ENCODE results near the gene TNK1.

The TNK1 gene

DNA sequence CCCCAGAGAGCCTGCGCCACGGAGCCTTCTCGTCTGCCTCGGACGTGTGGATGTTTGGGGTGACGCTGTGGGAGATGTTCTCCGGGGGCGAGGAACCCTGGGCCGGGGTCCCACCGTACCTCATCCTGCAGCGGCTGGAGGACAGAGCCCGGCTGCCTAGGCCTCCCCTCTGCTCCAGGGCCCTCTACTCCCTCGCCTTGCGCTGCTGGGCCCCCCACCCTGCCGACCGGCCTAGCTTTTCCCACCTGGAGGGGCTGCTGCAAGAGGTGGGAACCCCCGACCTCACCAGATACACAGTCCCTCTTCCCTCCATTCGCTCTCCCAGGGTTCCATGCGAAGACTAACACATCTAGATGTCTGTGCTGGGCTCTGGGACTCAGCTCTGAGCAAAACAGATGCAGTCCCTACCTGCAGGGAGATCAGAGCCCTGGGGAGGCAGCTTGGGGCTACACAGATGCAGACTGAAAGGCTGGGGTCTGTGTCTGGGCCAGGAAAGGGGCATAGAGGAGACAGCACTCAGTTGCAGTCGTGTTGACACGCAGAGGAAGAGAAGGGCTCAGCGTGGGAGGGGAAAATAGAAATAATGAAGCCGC, 3.7 kb downstream of the TNK1 start:
- H3K27me3 ChIP-seq (ENCODE audit: insufficient read depth, low read length), result peaks cover 45% of the 10 kb centered on the region
- H3K4me3 ChIP-seq (ENCODE audit: low read length), result no peak overlapping the region
- H3K9me3 ChIP-seq (ENCODE audit: low read length), result peaks cover 15% of the 10 kb centered on the region

DNA sequence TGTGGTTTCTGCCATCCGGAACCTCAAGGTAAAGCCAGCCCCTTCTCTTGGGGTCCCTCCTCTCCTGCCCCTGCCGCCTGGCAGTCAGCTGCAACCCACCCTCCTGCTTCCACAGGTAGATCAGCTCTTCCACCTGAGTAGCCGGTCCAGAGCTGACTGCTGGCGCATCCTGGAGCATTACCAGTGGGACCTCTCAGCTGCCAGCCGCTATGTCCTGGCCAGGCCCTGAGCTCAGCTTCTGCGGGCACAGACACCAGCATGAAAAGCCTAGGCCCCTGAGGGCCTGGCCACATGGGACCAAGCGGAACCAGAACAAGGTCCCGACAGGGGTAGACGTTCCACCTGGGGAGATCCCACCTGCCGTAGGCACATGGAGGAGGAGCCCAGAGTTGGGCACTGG, 8.0 kb downstream of the TNK1 start:
- Histone ChIP-seq H3K36me3 (ENCODE audit: insufficient read depth, low read length) (peaks cover 36% of the 10 kb centered on the region), H3K4me1 (ENCODE audit: insufficient read depth, low read length) (peaks cover 2% of the 10 kb centered on the region), H3K9me3 (ENCODE audit: low read length) (no peaks in the 10 kb centered on the region), H2AFZ (ENCODE audit: low read depth, low read length) (no peak overlapping the region), H3K27me3 (ENCODE audit: insufficient read depth, low read length) (peaks cover 5% of the 10 kb centered on the region), H3K4me3 (ENCODE audit: low read length) (no peak overlapping the region)

More for the DNA sequence above, 3.7 kb downstream of the TNK1 start:
- no peaks in the 10 kb centered on the region for H3K4me1 ChIP-seq (ENCODE audit: insufficient read depth, low read length)
- peaks cover 11% of the 10 kb centered on the region for H3K36me3 ChIP-seq (ENCODE audit: insufficient read depth, low read length)
- no peak overlapping the region for H2AFZ ChIP-seq (ENCODE audit: low read depth, low read length)

DNA sequence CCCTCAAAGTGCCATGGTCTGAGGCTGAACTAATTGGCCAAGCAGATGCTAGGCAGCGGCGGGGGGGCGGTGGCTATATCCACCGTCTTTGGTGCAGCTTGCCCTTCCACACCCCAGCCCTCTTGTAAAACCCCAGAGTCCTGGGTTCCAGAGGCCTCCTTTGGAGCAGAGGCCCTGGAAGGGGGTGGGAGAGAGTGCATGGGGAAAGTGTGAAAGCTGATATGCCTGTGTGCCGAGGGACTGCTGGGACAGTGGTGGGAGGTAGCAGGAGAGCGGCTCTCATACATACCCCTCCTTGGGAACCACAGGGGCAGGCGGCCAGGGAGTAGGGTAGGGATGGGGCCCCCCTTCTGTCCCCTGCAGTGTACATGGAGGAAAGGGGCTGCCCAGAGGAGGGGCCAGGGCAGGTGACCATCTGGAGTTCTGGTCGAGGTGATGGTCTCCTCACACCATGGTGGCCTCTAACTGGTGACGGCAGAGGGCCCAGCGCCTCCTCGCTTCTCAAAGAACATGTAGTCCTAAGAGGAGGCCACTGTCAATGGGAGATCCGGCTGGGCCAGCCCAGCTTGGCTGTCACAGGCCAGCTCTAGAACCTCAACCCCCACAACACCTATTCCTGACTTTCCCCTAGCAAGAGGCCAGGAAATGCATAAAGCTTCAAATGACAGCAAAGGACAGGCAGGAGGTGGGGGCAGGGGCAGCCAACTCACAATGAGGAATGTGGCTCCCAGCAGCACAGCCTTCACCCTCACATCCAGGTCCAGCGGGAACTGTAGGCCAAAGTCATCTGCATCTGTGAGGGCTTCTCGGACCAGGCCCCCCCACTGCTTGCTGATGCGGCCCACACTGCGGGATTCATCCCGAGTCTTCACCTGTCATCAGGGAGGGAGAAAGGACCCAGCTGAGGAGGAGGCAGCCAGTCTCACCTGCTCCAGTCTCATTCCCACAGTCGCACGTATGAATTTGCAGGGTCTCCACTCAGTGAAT, 9.3 kb downstream of the TNK1 start:
- H3K9me3 ChIP-seq (ENCODE audit: low read length), result no peaks in the 10 kb centered on the region
- no peaks in the 10 kb centered on the region for H3K27me3 ChIP-seq (ENCODE audit: insufficient read depth, low read length)
- H2AFZ ChIP-seq (ENCODE audit: low read depth, low read length), result no peak overlapping the region
- H3K4me1 ChIP-seq (ENCODE audit: insufficient read depth, low read length), result peaks cover 11% of the 10 kb centered on the region
- peaks cover 36% of the 10 kb centered on the region for H3K36me3 ChIP-seq (ENCODE audit: insufficient read depth, low read length)
- H3K4me3 ChIP-seq (ENCODE audit: low read length), result no peak overlapping the region

DNA sequence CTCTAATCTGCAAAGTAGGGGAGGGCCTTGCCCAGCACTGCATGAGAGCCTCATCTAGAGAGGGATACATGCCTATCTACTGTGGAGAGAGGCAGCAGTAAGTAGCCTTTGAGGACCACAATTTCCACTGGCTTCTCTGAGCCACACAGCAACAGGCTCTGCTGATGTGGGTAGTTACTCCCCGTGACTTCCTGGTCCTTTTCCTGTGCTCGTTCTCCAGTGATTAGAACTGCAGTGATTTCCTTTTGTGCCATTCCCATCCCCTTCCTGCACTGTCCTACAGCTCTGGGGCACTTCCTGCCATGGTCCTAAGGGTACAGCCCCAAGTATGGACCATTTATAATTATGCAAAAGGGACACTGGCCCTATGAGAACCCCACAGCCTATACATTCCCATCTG, 10.4 kb downstream of the TNK1 start:
- no peak overlapping the region for H3K4me3 ChIP-seq (ENCODE audit: low read length)
- peaks cover 36% of the 10 kb centered on the region for H3K36me3 ChIP-seq (ENCODE audit: insufficient read depth, low read length)
- H3K9me3 ChIP-seq (ENCODE audit: low read length), result no peaks in the 10 kb centered on the region
- no peak overlapping the region for H2AFZ ChIP-seq (ENCODE audit: low read depth, low read length)
- peaks cover 11% of the 10 kb centered on the region for H3K4me1 ChIP-seq (ENCODE audit: insufficient read depth, low read length)
- H3K27me3 ChIP-seq (ENCODE audit: insufficient read depth, low read length), result no peaks in the 10 kb centered on the region

DNA sequence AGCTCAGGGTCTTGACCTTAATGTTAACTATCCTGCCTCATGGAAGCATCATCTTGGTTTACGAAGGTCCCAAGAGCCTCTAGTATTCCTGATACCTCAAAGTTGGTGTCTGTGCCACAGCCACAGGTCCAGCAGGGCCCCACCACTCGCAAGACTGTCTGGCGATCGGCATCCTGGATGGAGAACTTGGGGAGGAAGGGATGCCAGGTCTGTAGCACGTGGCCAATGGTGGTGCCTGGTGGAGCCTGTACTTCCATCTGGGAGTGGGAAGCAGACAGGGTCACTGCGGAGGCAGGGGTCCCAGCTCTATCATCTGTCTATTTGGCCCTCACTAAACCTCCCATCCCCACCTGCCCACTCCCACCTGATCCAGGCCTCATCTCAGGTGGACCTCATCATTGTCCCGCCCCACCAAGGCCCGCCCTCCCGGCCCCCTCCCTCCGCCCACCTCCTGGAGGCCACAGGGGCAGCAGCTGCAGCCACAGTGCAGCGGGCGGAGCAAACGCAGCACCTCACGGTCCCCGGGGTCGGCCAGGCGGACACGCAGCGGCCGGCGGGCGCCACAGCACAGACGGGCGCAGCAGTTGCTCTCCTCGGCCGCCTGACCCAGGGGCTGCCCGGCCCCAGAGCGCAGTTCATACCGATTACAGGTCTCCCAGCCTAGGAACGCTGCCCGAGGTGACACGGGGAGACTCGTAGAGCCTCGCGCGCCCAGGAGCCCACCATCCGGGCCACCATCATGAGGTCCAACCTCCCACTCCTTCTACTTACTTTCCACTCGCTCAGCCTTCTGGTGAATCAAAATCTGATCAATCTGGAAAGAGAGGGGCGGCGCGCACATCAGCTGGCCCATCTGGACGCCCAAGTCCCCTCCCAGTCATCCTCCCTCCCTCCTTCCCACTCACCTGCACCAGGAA, 12.1 kb downstream of the TNK1 start:
- Histone ChIP-seq H2AFZ (ENCODE audit: low read depth, low read length) (no peak overlapping the region), H3K4me3 (ENCODE audit: low read length) (peak overlapping the region; percentile 62), H3K9me3 (ENCODE audit: low read length) (no peaks in the 10 kb centered on the region), H3K36me3 (ENCODE audit: insufficient read depth, low read length) (peaks cover 36% of the 10 kb centered on the region), H3K27me3 (ENCODE audit: insufficient read depth, low read length) (no peaks in the 10 kb centered on the region), H3K4me1 (ENCODE audit: insufficient read depth, low read length) (peaks cover 11% of the 10 kb centered on the region)

DNA sequence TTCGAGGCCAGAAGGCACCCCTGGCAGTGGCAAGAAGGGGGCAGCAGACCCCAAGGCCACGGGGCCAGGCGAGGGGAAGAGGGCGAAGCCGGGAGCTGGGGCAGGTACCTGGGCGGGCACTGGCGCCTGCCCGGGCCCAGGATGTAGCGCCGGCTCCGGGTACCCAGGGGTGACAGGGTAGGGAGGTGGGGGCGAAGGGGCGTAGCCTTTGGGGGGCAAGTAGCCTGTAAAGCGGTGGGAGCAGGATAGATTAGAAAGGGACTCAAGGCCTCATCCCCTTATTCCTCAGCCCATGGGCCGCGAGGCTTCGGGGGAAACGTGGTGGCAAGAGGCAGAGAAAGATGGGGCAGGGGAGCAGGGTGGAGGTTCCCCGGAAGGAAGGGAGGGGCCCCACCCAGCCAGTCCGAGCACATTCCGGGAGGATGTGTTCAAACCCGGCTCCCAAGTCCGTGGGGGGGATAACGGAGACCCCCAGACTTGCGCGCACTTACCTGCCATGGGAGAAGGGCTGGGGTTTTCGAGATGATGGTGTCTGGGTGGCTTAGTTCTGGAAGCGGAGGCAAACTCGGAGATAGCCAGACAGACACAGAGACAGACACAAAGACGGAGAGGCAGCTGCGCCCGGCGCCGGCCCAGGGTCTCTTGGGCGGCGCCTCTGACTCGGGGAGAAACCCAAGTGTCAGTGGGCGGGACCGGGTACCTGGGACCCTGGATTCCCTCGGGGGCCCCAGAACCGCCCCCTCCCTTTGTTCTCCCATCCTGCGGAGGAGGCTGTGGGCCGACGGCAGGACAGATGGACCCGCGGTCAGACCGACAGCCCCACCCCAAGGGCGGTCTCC, 12.9 kb downstream of the TNK1 start:
- Histone ChIP-seq H3K4me3 (ENCODE audit: low read length) (peak overlapping the region; percentile 62), H3K27me3 (ENCODE audit: insufficient read depth, low read length) (no peaks in the 10 kb centered on the region), H2AFZ (ENCODE audit: low read depth, low read length) (peak overlapping the region; percentile 27), H3K4me1 (ENCODE audit: insufficient read depth, low read length) (peaks cover 11% of the 10 kb centered on the region), H3K9me3 (ENCODE audit: low read length) (no peaks in the 10 kb centered on the region), H3K36me3 (ENCODE audit: insufficient read depth, low read length) (peaks cover 30% of the 10 kb centered on the region)

DNA sequence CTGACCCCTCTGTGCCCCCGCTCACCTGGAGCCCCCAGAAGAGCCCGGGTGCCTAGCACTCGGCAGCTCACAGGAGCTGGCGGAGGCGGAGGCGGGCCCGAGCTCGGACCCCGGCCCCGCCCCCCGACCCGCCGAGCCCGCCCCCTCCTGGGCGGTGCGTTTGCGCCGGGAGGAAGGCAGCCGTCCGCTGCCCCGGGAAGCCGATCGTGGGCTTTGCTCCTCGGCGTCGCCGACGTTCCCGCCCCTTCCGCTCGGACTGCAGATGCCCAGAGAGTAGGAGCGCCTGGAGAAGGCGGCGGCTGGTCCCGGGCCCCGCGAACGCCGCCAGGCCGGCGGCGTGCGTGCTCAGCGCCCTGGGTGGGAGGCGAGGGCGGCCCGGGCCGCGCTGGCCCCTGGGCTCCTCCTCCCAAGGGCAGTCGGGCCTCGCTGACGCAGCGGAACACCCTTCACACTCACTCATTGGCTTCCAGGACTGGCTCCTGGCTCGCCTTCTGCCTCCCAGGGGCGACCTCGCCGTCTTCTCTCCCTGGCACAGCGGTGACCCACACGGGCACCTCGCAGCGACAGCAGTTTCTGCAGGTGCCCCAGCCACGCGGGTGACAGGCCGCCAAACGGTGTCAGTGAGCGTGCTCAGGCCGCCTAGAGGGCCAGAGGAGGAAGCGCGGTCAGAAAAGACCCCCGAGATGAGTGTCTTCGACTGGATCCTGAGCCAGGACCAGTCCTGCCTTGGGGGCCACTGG, 13.7 kb downstream of the TNK1 start, which contains the start of gene PLSCR3:
TSS of gene PLSCR3 (minus strand) at position 74 of the 740 bp plus-strand sequence. CDS start 415 bp downstream, outside the sequence.
- peaks cover 24% of the 10 kb centered on the region for H3K36me3 ChIP-seq (ENCODE audit: insufficient read depth, low read length)
- H3K4me1 ChIP-seq (ENCODE audit: insufficient read depth, low read length), result peaks cover 11% of the 10 kb centered on the region
- peak within 1 kb of the TSS; percentile 62 for H3K4me3 ChIP-seq (ENCODE audit: low read length)
- no peaks in the 10 kb centered on the region for H3K9me3 ChIP-seq (ENCODE audit: low read length)
- H3K27me3 ChIP-seq (ENCODE audit: insufficient read depth, low read length), result no peaks in the 10 kb centered on the region
- H2AFZ ChIP-seq (ENCODE audit: low read depth, low read length), result peak within 1 kb of the TSS; percentile 27

DNA sequence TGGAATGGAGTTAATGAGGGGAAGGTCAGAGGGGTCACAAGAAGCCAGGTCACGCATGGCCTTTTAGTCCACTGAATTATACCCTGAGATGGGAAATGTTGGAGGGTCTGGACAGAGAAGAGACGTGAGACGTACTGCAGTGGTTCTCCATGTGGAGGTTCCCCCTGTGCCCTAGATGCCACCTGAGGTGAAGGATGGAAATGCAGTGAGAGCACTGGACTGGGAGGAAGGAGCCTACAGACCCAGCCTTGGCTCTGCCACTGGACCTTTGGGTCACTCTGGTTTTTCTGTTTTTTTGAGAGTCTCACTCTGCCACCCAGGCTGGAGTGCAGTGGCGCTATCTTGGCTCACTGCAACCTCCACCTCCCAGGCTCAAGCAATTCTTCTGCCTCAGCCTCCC, 15.3 kb downstream of the TNK1 start:
- Histone ChIP-seq H3K27me3 (ENCODE audit: insufficient read depth, low read length) (no peaks in the 10 kb centered on the region), H3K9me3 (ENCODE audit: low read length) (no peaks in the 10 kb centered on the region), H3K4me3 (ENCODE audit: low read length) (no peak overlapping the region), H3K36me3 (ENCODE audit: insufficient read depth, low read length) (peaks cover 9% of the 10 kb centered on the region), H2AFZ (ENCODE audit: low read depth, low read length) (no peak overlapping the region), H3K4me1 (ENCODE audit: insufficient read depth, low read length) (peaks cover 11% of the 10 kb centered on the region)

DNA sequence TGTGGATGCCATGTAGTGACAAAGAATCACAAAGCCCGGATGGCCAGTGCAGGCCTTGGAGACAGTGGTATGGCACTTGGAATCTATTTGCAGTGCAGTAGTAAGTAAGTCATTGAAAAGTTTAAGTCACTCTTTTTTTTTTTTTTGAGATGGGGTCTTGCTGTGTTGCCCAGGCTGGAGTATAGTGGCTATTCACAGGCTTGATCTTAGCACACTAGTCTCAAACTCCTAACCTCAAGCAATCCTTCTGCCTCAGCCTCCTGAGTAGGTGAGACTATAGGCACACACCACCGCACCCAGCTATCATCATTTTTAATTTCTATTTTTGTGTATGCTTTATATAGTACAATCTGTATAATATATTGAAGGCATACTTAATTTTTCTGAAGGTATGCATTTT, 17.7 kb downstream of the TNK1 start:
- Histone ChIP-seq H2AFZ (ENCODE audit: low read depth, low read length) (no peak overlapping the region), H3K9me3 (ENCODE audit: low read length) (no peaks in the 10 kb centered on the region), H3K4me3 (ENCODE audit: low read length) (no peak overlapping the region), H3K36me3 (ENCODE audit: insufficient read depth, low read length) (no peaks in the 10 kb centered on the region), H3K27me3 (ENCODE audit: insufficient read depth, low read length) (no peaks in the 10 kb centered on the region), H3K4me1 (ENCODE audit: insufficient read depth, low read length) (peaks cover 20% of the 10 kb centered on the region)

DNA sequence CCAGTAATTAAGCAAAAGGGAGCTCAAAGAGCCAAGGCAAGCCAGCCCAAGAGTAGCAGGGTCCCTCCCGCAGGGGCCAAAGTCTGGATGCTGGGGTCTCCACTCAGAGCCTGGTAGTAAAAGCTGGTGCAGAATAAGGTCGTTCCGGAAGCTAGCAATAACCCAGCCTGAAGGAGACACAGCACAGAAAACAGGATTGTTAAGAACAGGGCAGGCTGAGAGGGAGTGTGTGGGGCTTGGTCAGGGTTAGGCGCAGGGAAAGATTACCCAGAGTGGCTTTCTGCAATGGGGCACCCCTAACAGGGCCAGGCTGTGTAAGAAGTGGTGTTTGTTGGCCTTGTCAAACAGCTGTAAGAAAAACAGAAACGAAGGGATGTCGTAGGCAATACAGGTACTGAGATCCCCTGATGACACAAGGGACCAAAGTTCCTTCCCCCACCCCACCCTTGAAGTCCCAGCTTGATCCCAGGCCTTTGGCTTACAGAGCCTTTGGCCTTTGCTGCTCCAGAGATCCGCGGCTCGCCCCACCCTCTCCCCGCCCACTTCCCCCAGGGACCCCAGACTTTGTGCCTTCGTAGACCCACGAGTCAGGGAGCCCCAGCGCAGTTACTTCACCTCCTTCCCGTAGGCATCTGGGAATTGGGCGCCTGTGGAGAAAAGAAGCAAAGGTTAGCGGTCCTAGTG, 22.3 kb downstream of the TNK1 start:
- H3K9me3 ChIP-seq (ENCODE audit: low read length), result no peaks in the 10 kb centered on the region
- H3K36me3 ChIP-seq (ENCODE audit: insufficient read depth, low read length), result peaks cover under 1% of the 10 kb centered on the region
- H3K4me1 ChIP-seq (ENCODE audit: insufficient read depth, low read length), result peaks cover 27% of the 10 kb centered on the region
- no peaks in the 10 kb centered on the region for H3K27me3 ChIP-seq (ENCODE audit: insufficient read depth, low read length)
- H2AFZ ChIP-seq (ENCODE audit: low read depth, low read length), result no peak overlapping the region
- H3K4me3 ChIP-seq (ENCODE audit: low read length), result peak overlapping the region; percentile 66

DNA sequence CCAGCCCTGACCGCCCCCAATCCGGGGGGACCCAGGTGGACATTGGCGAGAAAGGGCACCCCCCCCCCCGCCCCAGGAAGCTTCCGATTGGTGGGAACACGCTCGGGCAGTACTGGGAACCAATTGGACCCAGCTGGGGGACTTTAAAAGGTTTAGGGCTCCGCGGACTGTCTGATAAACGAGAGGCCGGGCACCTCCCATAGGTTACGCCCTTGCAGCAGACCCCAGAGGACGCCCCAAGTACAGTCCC, 22.8 kb downstream of the TNK1 start:
- H3K4me1 ChIP-seq (ENCODE audit: insufficient read depth, low read length), result peaks cover 27% of the 10 kb centered on the region
- H3K4me3 ChIP-seq (ENCODE audit: low read length), result peak overlapping the region; percentile 66
- H3K27me3 ChIP-seq (ENCODE audit: insufficient read depth, low read length), result no peaks in the 10 kb centered on the region
- no peaks in the 10 kb centered on the region for H3K9me3 ChIP-seq (ENCODE audit: low read length)
- H2AFZ ChIP-seq (ENCODE audit: low read depth, low read length), result no peak overlapping the region
- H3K36me3 ChIP-seq (ENCODE audit: insufficient read depth, low read length), result peaks cover 5% of the 10 kb centered on the region

All from neuron (in vitro differentiated cells).